GM12891 (cell line): Measurements from ENCODE around the gene TSPYL6.

Experiments used
- POLR2A ChIP-seq: IDR thresholded peaks from 2 replicates; pipeline ENCODE4 v1.6.1; 2011; ENCODE audit warnings: low read depth, low read length, control low read depth
- POLR2AphosphoS5 ChIP-seq: IDR thresholded peaks from 2 replicates; pipeline ENCODE4 v1.6.1; 2011; ENCODE audit warnings: low read depth, low read length, control low read depth
- SPI1 ChIP-seq: IDR thresholded peaks from 2 replicates; pipeline ENCODE4 v1.6.1; 2011; ENCODE audit warnings: low read depth, low read length, control low read depth

- TF ChIP-seq POLR2A (no peak), POLR2AphosphoS5 (no peak), SPI1 (no peak)
Observed at GRCh38 chr2:54279385-54279784, 23.4 kb upstream of the TSPYL6 start.
